Eye (tissue), 1 donor: Measurements from ENCODE around the gene PLA2G4E.

Source experiments
- DNase-seq: peaks from one replicate; pipeline ENCODE4 v3.0.0-alpha.2; 2015

Gene PLA2G4E

GRCh38 chr15:41972253-41973242 is 48.3 kb downstream of the PLA2G4E start, which contains the start of gene EHD4:
TSS of gene EHD4 (minus strand) at chr15:41972557. CDS start at chr15:41972494, 63 bp downstream.
- peak; percentile 99 for DNase-seq

GRCh38 chr15:41971895-41972252 is 49.0 kb downstream of the PLA2G4E start:
- no peak for DNase-seq

- DNase-seq = peak; percentile 77
Measured at GRCh38 chr15:41971089-41971894, 49.5 kb downstream of the PLA2G4E start.

DNA sequence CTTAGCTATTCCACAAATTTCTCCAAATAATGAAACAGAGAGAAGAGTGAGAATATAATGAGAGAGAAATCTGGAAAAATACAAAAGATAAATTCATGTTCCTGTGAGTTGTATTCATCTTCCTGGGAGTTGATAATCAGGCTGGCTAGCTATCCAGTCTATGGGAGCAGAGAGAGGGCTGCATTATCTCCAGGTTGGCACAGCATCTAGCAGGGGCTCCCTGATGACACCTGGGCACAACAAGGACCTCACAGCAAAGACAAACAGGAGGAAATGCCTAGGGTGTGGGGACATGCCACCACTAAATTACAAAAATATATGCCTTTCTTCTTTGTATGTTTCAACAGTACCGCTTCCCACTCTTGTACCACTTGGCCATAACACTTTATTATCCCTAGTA is 50.4 kb downstream of the PLA2G4E start:
- DNase-seq = no peak

DNA sequence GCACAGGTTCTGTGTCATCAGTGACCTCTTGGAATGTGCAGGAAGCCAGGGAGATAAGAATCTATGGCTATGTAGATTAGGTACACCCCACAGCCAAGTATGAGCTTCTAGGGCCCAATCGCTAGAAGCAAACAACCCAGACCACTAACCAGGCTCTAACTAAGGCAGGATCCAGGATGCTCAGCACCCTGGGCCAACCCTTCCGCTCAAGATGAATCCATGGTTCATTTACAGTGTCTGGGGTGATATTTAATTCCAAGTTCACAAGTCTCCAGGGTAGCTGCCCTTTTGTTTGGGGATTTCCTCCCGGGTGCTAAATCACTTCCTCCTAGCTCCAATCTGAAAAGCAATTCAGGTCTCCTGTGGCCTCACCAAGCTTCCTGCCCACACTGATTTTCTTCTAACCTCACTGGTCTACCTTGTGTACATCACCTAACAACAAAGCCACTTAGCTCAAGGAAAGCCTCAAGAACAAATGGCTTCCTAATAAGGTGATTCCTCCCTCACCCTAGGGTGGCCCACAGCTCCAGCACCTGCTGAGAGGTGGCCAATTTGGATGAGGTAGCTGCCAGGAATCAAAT is 50.9 kb downstream of the PLA2G4E start:
- no peak for DNase-seq

DNA sequence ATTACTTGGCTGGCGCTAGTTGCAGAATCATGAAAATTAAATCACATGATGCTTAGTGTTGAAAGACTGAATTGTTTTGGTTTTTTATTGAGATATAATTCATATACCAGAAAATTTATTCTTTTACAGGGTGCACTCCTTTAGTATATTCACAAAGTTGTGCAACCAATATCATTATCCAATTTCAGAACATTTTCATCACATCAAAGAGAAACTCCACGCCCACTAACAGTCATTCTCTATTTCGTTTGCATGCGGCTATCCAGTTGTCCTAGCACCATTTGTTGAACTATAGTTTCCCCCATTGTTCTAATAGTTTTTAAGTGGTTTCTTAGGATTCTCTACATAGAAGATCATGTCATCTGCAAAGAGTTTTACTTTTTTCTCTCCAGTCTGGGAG is 52.1 kb downstream of the PLA2G4E start:
- DNase-seq = no peak

- DNase-seq = no peak
Measured at GRCh38 chr15:41967506-41968206, 53.2 kb downstream of the PLA2G4E start.

DNA sequence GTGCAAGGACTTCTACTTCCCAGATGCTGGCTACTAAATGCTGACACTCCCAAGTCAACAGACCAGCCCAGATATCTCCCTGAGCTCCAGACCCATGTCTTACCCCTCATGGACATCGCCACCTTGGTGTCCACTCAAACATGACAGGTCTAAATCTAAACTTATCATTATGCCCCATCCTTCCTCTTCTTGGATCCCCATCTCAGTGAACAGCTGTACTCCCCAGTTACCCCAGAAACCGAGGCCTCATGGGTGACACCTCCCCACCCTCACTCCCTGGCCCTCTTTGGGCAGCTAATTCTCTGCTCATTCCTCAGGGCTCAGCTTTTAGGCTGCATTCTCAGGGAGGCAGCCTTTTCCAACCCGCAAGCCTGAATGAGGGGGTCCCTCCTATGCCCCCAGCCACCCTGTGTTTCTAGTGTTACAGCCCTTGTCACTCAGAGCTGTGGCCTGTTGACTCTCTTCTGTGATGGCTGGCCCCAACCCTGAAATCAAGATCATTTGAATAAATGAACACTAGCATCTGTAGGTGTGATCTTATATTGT is 53.8 kb downstream of the PLA2G4E start:
- DNase-seq = no peak

DNA sequence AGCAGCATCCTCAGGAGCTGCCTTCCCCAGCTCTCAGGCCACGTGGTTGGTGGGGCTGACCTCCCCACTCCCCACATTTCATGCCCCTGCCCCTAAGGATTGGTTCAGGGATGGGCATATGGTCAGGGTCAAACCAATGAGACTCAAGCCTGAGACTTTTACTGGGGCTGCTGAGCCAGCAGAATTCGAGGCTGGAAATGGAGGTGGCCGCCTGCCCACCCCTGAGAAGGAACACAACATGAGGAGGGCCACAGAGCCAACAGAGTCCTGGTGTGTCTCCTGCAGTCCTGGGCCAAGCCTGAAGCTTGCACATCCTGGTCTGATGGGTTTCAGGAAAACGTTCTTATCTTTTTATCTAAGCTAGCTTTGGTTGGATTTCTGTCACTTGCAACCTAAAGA is 54.4 kb downstream of the PLA2G4E start:
- DNase-seq = no peak

- DNase-seq = no peak
Measured at GRCh38 chr15:41965441-41966413, 55.1 kb downstream of the PLA2G4E start.

- DNase-seq = no peak
Measured at GRCh38 chr15:41961595-41962202, 59.1 kb downstream of the PLA2G4E start.

GRCh38 chr15:41961001-41961518 is 59.8 kb downstream of the PLA2G4E start:
- no peak for DNase-seq

DNA sequence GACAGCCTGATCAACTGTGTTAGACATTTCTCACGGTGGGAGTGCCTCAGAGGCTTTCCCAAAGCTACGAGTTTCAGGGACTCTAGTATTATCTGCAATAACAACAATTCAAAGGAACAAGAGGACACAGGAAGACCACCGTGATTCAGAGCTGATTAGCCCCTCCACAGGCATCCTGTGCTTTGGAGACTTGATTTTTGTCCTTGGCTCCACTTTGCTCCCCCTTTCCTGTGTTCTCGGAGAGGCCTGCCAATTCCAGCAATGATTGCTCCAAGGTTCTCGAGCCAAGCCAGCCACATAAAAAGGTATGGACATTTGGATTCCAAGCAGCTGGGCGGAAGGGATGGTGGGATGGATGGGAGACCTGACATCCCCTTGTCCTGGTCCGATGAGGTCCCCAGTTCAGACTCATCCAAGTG is 62.8 kb downstream of the PLA2G4E start:
- no peak for DNase-seq

- DNase-seq = no peak
Measured at GRCh38 chr15:41957021-41957897, 63.6 kb downstream of the PLA2G4E start.

DNA sequence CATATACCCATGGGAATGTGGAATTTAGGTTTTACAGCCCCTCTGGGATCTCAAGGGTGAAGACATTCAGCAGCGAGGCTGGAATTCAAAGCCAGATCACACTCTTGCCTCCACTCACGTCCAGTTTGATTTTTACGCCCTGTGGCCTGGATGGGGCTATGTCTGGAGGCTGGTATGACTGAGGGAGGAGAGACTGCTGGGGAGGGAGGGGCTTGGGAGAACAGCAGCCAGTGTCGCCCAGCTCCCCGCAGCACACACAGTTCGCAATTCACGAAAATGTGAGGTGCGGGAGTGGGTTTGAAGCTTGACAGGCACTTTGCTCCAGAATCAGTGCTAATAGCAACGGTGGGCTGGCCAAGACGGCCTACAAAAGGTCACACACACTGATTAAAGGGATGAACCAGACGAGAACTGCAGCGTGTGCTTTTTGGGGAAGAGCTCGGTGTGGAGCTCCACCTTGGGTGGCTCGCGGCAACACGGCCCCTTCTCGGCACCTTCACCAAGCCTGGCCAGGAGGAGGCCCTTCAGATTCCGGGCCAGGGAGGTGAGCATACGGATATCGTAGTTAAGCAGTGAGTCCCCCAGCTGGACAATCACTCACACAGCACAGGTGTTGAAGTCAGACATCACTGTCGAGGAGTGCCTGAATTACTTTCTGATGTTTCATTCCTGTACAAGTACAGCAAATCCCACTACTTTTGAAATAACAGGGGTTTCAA is 64.9 kb downstream of the PLA2G4E start:
- no peak for DNase-seq

GRCh38 chr15:41955100-41955499 is 65.7 kb downstream of the PLA2G4E start:
- no peak for DNase-seq

- no peak for DNase-seq
Measured at GRCh38 chr15:41954036-41954435, 66.8 kb downstream of the PLA2G4E start.

GRCh38 chr15:41952013-41952563 is 68.8 kb downstream of the PLA2G4E start:
- no peak for DNase-seq
